Left ventricle myocardium inferior (tissue), 1 donor: ENCODE results near the gene NAXD. TPM values are rescaled to one million over a fixed set of nuclear protein-coding genes. Genes with fewer than 3 reads are reported as not detected.

Experiments
- DNase-seq: peaks from one replicate; pipeline ENCODE4 v3.0.0-alpha.2; 2020
- H3K27ac ChIP-seq: fragments of 200-600 bp; replicated peaks from 2 replicates; pipeline ENCODE4 v1.8.0; 2021
- H3K27me3 ChIP-seq: fragments of 200-600 bp; 2 replicates; pipeline ENCODE4 v1.8.0; 2021; ENCODE audit warnings: low read depth
- H3K36me3 ChIP-seq: fragments of 200-600 bp; 2 replicates; pipeline ENCODE4 v1.8.0; 2021
- H3K4me1 ChIP-seq: fragments of 200-600 bp; 2 replicates; pipeline ENCODE4 v1.8.0; 2021
- H3K4me3 ChIP-seq: fragments of 200-600 bp; 2 replicates; pipeline ENCODE4 v1.8.0; 2021; ENCODE audit warnings: mild to moderate bottlenecking, moderate library complexity
- H3K9me3 ChIP-seq: fragments of 200-600 bp; replicated peaks from 2 replicates; pipeline ENCODE4 v1.8.0; 2021
- intact Hi-C: fragments of 100-400 bp; cut with micrococcal nuclease; formaldehyde crosslinking; loops from one replicate; pipeline ENCODE4 v1.11.0; 2022
- total RNA-seq: library from RNA; stranded (reverse); fragmentation: NEBNext Ultra II Directional; extraction: Animal tissue kit (Norgen Biotek cat#: 25700); gene quantifications from one replicate; pipeline ENCODE4 v1.2.1, GENCODE V29; 2021
- TF ChIP-seq, protein P1 (sequence below): fragments of 200-600 bp; IDR thresholded peaks from 2 replicates; pipeline ENCODE4 v1.8.0; 2021; ENCODE audit warnings: antibody characterized with exemption, mild to moderate bottlenecking, borderline replicate concordance
- donor health status: DM: no; HTN: yes; CAD: no; lungs with severe emphysema.

NAXD gene
- total RNA-seq, 1 donor from 2014 or later = 28.0 TPM

DNA sequence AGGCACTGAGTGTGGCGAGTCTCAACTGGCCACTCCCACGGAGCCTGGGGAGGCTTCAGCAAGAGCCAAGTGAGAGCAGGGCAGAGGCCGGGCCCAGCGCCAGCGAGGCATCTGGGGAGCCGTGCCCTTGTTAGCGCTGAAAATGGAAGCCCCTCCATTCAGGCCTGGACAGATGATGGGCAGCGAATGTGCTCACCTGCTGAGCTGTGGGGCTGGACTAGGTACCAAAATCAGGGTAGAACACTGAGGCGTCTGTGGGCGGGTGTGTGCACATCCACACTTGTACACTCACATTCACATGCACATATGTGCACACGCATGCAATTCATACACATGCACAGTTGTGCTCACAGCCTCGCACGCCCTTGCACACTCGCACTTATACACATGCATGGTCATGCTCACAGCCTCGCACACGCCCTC lies 20.7 kb downstream of the NAXD start:
- Histone ChIP-seq H3K27ac (no peak overlapping the region), H3K27me3 (no peaks in the 10 kb centered on the region), H3K9me3 (no peaks in the 10 kb centered on the region), H3K36me3 (peaks cover 64% of the 10 kb centered on the region), H3K4me1 (peaks cover 13% of the 10 kb centered on the region), H3K4me3 (no peak overlapping the region)
- DNase-seq = no peak
- intact Hi-C loops = no loop called here
- TF ChIP-seq, protein P1, sequence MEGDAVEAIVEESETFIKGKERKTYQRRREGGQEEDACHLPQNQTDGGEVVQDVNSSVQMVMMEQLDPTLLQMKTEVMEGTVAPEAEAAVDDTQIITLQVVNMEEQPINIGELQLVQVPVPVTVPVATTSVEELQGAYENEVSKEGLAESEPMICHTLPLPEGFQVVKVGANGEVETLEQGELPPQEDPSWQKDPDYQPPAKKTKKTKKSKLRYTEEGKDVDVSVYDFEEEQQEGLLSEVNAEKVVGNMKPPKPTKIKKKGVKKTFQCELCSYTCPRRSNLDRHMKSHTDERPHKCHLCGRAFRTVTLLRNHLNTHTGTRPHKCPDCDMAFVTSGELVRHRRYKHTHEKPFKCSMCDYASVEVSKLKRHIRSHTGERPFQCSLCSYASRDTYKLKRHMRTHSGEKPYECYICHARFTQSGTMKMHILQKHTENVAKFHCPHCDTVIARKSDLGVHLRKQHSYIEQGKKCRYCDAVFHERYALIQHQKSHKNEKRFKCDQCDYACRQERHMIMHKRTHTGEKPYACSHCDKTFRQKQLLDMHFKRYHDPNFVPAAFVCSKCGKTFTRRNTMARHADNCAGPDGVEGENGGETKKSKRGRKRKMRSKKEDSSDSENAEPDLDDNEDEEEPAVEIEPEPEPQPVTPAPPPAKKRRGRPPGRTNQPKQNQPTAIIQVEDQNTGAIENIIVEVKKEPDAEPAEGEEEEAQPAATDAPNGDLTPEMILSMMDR = no peak

DNA sequence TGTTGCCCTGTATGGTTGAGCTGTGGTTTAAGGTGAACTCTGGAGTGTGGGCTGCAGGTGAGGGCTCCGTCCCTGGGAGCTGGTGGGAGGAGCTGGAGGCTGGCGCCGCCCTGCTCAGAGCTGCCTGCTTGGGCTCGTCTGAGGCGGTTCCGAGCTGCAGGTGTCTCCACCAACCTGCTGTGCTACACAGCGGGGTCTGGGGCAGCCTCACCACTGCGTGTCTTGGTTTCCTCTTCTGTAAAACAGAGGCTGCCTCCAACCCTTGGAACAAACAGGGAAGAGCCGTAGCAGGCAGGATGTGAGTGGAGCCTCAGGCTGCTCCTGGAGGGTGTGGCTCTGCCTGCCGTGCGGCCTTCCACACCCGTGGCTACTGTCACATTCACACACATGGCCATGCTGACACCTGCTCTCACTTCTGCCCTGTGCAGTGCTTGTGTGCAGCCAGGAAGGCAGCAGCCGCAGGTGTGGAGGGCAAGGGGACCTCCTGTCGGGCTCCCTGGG lies 21.4 kb downstream of the NAXD start:
- Histone ChIP-seq H3K4me1 (peaks cover 17% of the 10 kb centered on the region), H3K9me3 (no peaks in the 10 kb centered on the region), H3K27me3 (no peaks in the 10 kb centered on the region), H3K36me3 (peaks cover 64% of the 10 kb centered on the region), H3K4me3 (no peak overlapping the region), H3K27ac (no peak overlapping the region)
- no peak for DNase-seq
- TF ChIP-seq, protein P1 = no peak
- intact Hi-C loops = no loop called here

DNA sequence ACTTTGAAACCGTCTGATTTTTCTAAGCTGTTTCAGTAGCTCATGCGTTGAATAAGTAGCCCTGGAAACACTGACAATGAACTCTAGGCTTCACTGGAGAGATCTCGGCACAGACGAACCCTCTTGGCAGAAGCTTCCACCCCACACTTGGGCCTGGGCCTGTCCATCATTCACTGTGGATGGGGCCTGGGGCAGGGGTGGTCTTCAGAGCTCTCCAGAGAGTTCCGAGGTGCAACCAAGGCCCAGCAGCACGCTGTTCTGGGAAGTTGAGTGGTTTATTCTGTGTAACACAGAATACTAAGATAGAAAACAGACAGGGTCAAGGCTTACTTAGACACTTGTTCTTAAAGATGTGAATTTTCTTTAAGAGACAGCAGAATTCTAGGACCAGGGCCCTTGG lies 21.9 kb downstream of the NAXD start:
- intact Hi-C loops = no loop called here
- Histone ChIP-seq H3K36me3 (peaks cover 69% of the 10 kb centered on the region), H3K27me3 (no peaks in the 10 kb centered on the region), H3K4me3 (no peak overlapping the region), H3K9me3 (no peaks in the 10 kb centered on the region), H3K27ac (no peak overlapping the region), H3K4me1 (peaks cover 17% of the 10 kb centered on the region)
- TF ChIP-seq, protein P1 = no peak
- DNase-seq = no peak

DNA sequence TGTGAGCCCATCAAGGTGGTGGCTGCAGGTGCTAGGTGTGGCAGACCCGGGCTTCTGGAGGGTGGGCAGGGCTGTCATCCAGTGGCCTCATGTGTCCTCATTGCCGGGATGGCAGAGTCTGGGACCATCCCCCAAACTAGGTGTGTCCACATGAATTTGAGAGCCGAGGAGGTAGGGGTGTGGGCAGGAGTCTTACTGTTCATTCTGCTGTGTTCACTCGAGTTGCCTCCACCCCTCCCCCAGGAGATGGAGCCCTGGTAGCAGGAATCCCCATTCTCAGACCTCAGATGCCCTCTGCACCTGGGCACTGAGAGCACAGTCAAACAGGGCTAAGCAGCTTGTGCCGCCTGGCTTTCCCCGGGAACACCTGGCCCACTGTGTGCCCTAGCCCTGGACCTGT lies 22.4 kb downstream of the NAXD start:
- H3K27ac ChIP-seq = no peak overlapping the region
- no peak for DNase-seq
- intact Hi-C loops = no loop called here
- TF ChIP-seq, protein P1 = no peak
- H3K36me3 ChIP-seq = peaks cover 73% of the 10 kb centered on the region
- H3K4me3 ChIP-seq = no peak overlapping the region
- H3K4me1 ChIP-seq = peaks cover 17% of the 10 kb centered on the region
- H3K9me3 ChIP-seq = no peaks in the 10 kb centered on the region
- H3K27me3 ChIP-seq = no peaks in the 10 kb centered on the region

DNA sequence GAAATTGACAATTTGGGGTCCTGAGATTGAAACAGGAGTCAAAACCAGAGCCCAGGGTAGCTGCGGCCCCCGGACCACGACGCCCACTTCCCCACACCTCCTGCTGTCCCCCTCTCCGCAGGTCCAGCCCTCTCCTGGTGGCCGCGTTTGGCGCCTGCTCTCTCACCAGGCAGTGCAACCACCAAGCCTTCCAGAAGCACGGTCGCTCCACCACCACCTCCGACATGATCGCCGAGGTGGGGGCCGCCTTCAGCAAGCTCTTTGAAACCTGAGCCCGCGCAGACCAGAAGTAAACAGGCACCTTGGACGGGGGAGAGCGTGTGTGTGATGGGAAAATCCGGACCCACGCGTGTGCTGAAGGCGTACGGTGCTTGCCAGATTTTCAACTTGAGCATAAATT lies 22.9 kb downstream of the NAXD start:
- Histone ChIP-seq H3K9me3 (no peaks in the 10 kb centered on the region), H3K4me1 (peaks cover 17% of the 10 kb centered on the region), H3K4me3 (no peak overlapping the region), H3K36me3 (peaks cover 78% of the 10 kb centered on the region), H3K27me3 (no peaks in the 10 kb centered on the region), H3K27ac (no peak overlapping the region)
- no peak for DNase-seq
- intact Hi-C loops = no loop called here
- TF ChIP-seq, protein P1 = no peak
